Measurements from ENCODE around the gene LMCD1.

The LMCD1 gene

GRCh38 chr3:8555113-8555661, 53.6 kb downstream of the LMCD1 start:
- no peak overlapping the region for H3K4me3 ChIP-seq (ENCODE audit: low read length)
- no peaks in the 10 kb centered on the region for H3K27me3 ChIP-seq (ENCODE audit: insufficient read depth, low read length)
- no peaks in the 10 kb centered on the region for H3K9me3 ChIP-seq (ENCODE audit: low read length)
- H2AFZ ChIP-seq (ENCODE audit: low read depth, low read length): peak overlapping the region; percentile 31
- H3K4me1 ChIP-seq (ENCODE audit: insufficient read depth, low read length): peaks cover 19% of the 10 kb centered on the region
- no peaks in the 10 kb centered on the region for H3K36me3 ChIP-seq (ENCODE audit: insufficient read depth, low read length)

DNA sequence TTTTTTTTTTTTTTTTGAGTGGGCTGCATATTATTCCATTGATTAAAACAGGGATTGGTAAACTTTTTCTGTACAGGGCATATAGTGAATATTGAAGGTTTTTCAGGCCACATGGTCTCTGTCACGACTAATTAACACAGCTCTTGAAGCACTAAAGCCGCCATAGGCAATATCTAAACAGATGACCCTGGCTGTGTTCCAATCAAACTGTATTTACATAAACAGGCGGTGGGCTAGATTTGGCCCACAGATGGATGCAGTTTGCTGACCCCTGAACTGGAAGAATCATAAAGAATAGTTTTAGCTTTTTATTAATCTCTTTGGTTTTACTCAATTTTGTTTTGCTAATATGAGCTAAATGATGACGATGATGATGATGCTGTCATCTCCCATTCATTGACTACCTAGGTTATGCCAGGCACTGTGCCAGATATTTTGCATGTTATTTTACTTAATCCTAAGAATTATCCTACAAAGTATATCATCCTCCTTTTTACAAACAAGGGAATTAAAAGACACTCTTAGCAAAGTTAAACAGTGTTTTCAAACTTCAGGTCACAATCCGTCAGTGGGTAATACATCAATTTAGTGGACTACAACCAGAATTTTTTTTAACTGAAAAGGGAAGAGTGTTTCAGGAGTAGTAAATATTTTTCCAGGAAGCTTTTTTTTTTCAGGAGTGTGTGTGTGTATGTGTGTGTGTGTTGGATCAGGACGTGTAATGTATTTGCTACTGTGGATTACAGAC, 54.3 kb downstream of the LMCD1 start:
- Histone ChIP-seq H3K9me3 (ENCODE audit: low read length) (no peaks in the 10 kb centered on the region), H3K27me3 (ENCODE audit: insufficient read depth, low read length) (no peaks in the 10 kb centered on the region), H3K4me3 (ENCODE audit: low read length) (no peak overlapping the region), H2AFZ (ENCODE audit: low read depth, low read length) (no peak overlapping the region), H3K4me1 (ENCODE audit: insufficient read depth, low read length) (peaks cover 19% of the 10 kb centered on the region), H3K36me3 (ENCODE audit: insufficient read depth, low read length) (no peaks in the 10 kb centered on the region)

DNA sequence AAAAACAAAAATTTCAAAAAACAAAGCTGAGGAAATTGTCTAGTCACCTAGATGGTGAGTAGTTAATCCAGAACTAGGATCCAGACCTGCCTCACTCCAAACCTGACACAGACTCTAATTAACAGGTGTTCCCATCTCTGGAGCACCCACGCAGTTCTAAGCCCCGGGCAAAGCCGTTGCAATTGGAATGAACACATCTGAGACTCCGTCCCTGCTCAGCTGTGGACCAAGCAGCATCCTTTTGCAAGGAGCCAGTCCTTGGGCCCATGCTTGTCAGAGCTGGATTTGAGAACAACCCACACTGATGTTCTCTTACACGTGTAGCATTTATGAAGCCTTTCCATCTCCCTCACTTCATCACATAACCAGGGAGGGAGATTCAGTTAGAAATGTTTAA, 54.8 kb downstream of the LMCD1 start:
- no peaks in the 10 kb centered on the region for H3K9me3 ChIP-seq (ENCODE audit: low read length)
- no peaks in the 10 kb centered on the region for H3K36me3 ChIP-seq (ENCODE audit: insufficient read depth, low read length)
- no peak overlapping the region for H2AFZ ChIP-seq (ENCODE audit: low read depth, low read length)
- no peak overlapping the region for H3K4me3 ChIP-seq (ENCODE audit: low read length)
- H3K27me3 ChIP-seq (ENCODE audit: insufficient read depth, low read length): no peaks in the 10 kb centered on the region
- peaks cover 19% of the 10 kb centered on the region for H3K4me1 ChIP-seq (ENCODE audit: insufficient read depth, low read length)

DNA sequence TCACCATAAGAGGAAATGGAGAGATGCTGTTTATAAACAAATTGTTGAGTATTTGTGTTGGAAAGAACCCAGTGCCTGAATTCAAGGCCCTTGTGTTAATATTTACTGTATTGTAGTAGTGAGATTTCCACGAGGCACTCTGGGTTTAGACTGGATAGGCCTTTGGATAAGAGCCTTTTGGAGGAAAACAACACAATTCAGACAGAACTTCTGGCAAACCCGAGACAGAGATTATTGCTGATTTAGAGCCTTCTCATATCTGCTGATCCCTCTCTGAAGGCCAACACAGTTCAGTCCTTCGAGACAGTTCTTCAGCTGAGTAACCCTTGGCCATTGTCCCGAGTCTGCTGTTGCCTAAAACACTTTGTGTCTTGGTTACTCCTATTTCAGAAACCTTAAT, 55.7 kb downstream of the LMCD1 start:
- Histone ChIP-seq H3K36me3 (ENCODE audit: insufficient read depth, low read length) (no peaks in the 10 kb centered on the region), H3K27me3 (ENCODE audit: insufficient read depth, low read length) (no peaks in the 10 kb centered on the region), H2AFZ (ENCODE audit: low read depth, low read length) (no peak overlapping the region), H3K4me1 (ENCODE audit: insufficient read depth, low read length) (peaks cover 19% of the 10 kb centered on the region), H3K9me3 (ENCODE audit: low read length) (no peaks in the 10 kb centered on the region), H3K4me3 (ENCODE audit: low read length) (no peak overlapping the region)

DNA sequence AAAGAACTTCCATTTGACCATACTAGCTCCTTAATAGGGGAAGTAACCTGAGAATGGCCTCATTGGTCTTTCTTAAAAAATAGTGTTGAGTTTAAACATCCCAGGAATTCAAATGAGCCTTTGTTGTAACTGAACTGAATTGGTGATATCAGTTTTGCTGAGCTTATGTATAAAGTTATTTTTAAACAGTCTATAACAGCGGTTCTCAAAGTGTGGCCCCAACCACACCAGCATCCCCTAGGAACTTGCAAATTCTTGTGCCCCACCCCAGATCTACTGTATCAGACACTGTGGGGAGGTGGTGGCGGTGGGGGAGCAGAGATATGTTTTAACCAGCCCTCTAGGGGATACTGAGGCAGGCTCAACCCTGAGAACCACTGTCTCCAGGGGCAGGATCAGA, 57.0 kb downstream of the LMCD1 start:
- Histone ChIP-seq H2AFZ (ENCODE audit: low read depth, low read length) (no peak overlapping the region), H3K4me1 (ENCODE audit: insufficient read depth, low read length) (peaks cover 24% of the 10 kb centered on the region), H3K9me3 (ENCODE audit: low read length) (no peaks in the 10 kb centered on the region), H3K27me3 (ENCODE audit: insufficient read depth, low read length) (no peaks in the 10 kb centered on the region), H3K4me3 (ENCODE audit: low read length) (no peak overlapping the region), H3K36me3 (ENCODE audit: insufficient read depth, low read length) (no peaks in the 10 kb centered on the region)

GRCh38 chr3:8559351-8559750, 57.7 kb downstream of the LMCD1 start:
- H3K4me1 ChIP-seq (ENCODE audit: insufficient read depth, low read length): peaks cover 23% of the 10 kb centered on the region
- H2AFZ ChIP-seq (ENCODE audit: low read depth, low read length): no peak overlapping the region
- no peaks in the 10 kb centered on the region for H3K36me3 ChIP-seq (ENCODE audit: insufficient read depth, low read length)
- H3K9me3 ChIP-seq (ENCODE audit: low read length): no peaks in the 10 kb centered on the region
- no peak overlapping the region for H3K4me3 ChIP-seq (ENCODE audit: low read length)
- no peaks in the 10 kb centered on the region for H3K27me3 ChIP-seq (ENCODE audit: insufficient read depth, low read length)

- Histone ChIP-seq H3K9me3 (ENCODE audit: low read length) (no peaks in the 10 kb centered on the region), H3K4me3 (ENCODE audit: low read length) (no peak overlapping the region), H2AFZ (ENCODE audit: low read depth, low read length) (no peak overlapping the region), H3K27me3 (ENCODE audit: insufficient read depth, low read length) (no peaks in the 10 kb centered on the region), H3K36me3 (ENCODE audit: insufficient read depth, low read length) (no peaks in the 10 kb centered on the region), H3K4me1 (ENCODE audit: insufficient read depth, low read length) (peaks cover 12% of the 10 kb centered on the region)
Measured at GRCh38 chr3:8560366-8561007, 58.9 kb downstream of the LMCD1 start.

DNA sequence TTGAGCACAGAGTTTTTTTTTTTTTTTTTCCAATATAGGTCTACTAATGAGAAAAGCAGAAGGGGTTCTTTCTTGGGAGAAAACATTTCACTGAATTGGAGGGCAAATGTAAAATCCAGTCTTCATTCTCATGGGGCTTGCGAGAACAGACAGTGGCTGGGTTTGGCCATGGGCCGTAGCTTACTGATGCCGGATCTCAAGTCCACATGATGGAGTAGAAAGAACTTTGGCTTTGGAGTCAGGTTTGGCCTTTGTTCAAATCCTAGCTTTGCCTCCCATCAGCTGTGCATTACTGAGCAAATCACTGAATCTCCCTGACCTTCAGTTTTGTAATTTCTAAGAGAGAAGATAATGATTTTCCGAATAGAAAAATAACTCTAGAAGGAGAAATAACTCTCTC, 59.7 kb downstream of the LMCD1 start:
- H2AFZ ChIP-seq (ENCODE audit: low read depth, low read length): no peak overlapping the region
- no peaks in the 10 kb centered on the region for H3K27me3 ChIP-seq (ENCODE audit: insufficient read depth, low read length)
- no peaks in the 10 kb centered on the region for H3K36me3 ChIP-seq (ENCODE audit: insufficient read depth, low read length)
- no peak overlapping the region for H3K4me3 ChIP-seq (ENCODE audit: low read length)
- H3K9me3 ChIP-seq (ENCODE audit: low read length): no peaks in the 10 kb centered on the region
- H3K4me1 ChIP-seq (ENCODE audit: insufficient read depth, low read length): peaks cover 4% of the 10 kb centered on the region

DNA sequence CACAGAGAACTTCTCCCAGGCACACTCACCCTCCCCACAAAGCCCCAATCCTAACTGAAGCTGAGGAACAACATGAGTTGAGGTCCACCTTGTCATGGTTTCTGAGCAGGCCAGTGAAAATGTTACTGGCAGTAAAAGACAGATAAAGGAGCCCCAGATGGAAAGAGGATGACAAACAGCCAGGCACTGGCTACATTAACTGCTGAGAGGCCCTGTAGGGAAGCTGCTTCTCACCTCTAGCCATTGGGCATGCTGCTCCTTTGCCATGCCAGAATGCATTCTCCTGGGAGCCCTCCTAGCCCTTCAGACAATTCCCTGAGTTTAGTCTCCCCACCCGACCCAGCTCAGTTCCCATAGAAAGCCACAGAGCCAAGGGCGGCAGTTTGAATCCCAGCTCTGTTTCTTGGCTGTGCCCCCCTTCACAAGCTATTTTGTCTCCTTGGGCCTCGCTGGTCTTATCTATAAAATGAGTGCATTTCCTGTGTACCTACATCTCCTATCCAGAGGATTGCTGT, 60.5 kb downstream of the LMCD1 start:
- Histone ChIP-seq H2AFZ (ENCODE audit: low read depth, low read length) (no peak overlapping the region), H3K9me3 (ENCODE audit: low read length) (no peaks in the 10 kb centered on the region), H3K4me3 (ENCODE audit: low read length) (no peak overlapping the region), H3K4me1 (ENCODE audit: insufficient read depth, low read length) (peaks cover 4% of the 10 kb centered on the region), H3K27me3 (ENCODE audit: insufficient read depth, low read length) (no peaks in the 10 kb centered on the region), H3K36me3 (ENCODE audit: insufficient read depth, low read length) (no peaks in the 10 kb centered on the region)

DNA sequence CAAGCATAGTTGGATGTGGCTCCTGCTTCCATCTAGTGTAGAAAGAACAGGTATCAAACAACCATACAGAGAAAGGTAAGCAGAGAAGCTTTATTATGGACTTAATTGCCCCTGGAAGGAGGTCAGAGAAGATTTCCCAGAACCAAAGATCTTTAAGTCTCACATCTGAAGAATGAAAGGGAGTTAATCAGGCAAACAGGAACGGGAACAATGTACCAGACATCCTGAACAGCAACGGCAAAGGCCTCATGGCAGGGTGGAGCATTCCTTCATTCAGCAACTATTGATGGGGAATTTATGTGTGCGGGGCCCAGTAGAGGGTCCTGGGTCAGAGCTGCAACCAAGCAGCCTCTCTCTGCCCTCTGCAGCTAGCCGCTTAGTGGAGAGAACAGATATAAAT, 61.5 kb downstream of the LMCD1 start:
- no peak overlapping the region for H2AFZ ChIP-seq (ENCODE audit: low read depth, low read length)
- peaks cover 4% of the 10 kb centered on the region for H3K4me1 ChIP-seq (ENCODE audit: insufficient read depth, low read length)
- H3K4me3 ChIP-seq (ENCODE audit: low read length): no peak overlapping the region
- no peaks in the 10 kb centered on the region for H3K27me3 ChIP-seq (ENCODE audit: insufficient read depth, low read length)
- H3K9me3 ChIP-seq (ENCODE audit: low read length): no peaks in the 10 kb centered on the region
- H3K36me3 ChIP-seq (ENCODE audit: insufficient read depth, low read length): no peaks in the 10 kb centered on the region

GRCh38 chr3:8563597-8563996, 62.0 kb downstream of the LMCD1 start:
- H2AFZ ChIP-seq (ENCODE audit: low read depth, low read length): no peak overlapping the region
- peaks cover 4% of the 10 kb centered on the region for H3K4me1 ChIP-seq (ENCODE audit: insufficient read depth, low read length)
- H3K4me3 ChIP-seq (ENCODE audit: low read length): no peak overlapping the region
- H3K9me3 ChIP-seq (ENCODE audit: low read length): no peaks in the 10 kb centered on the region
- no peaks in the 10 kb centered on the region for H3K36me3 ChIP-seq (ENCODE audit: insufficient read depth, low read length)
- H3K27me3 ChIP-seq (ENCODE audit: insufficient read depth, low read length): no peaks in the 10 kb centered on the region

- peaks cover 4% of the 10 kb centered on the region for H3K4me1 ChIP-seq (ENCODE audit: insufficient read depth, low read length)
- no peaks in the 10 kb centered on the region for H3K27me3 ChIP-seq (ENCODE audit: insufficient read depth, low read length)
- no peaks in the 10 kb centered on the region for H3K9me3 ChIP-seq (ENCODE audit: low read length)
- H3K36me3 ChIP-seq (ENCODE audit: insufficient read depth, low read length): no peaks in the 10 kb centered on the region
- H3K4me3 ChIP-seq (ENCODE audit: low read length): no peak overlapping the region
- H2AFZ ChIP-seq (ENCODE audit: low read depth, low read length): no peak overlapping the region
Measured at GRCh38 chr3:8565376-8565775, 63.8 kb downstream of the LMCD1 start.

- no peak overlapping the region for H3K4me3 ChIP-seq (ENCODE audit: low read length)
- H3K36me3 ChIP-seq (ENCODE audit: insufficient read depth, low read length): no peaks in the 10 kb centered on the region
- H3K4me1 ChIP-seq (ENCODE audit: insufficient read depth, low read length): peaks cover 12% of the 10 kb centered on the region
- H2AFZ ChIP-seq (ENCODE audit: low read depth, low read length): no peak overlapping the region
- no peaks in the 10 kb centered on the region for H3K9me3 ChIP-seq (ENCODE audit: low read length)
- no peaks in the 10 kb centered on the region for H3K27me3 ChIP-seq (ENCODE audit: insufficient read depth, low read length)
Measured at GRCh38 chr3:8567784-8568575, 66.4 kb downstream of the LMCD1 start.

All from neuron (in vitro differentiated cells).